Epidermal melanocyte (primary cell): ENCODE data around the gene RAPGEFL1.
"Not testable (repeated sequence)": the region's sequence is repeated elsewhere in the genome, so short reads cannot be mapped to it uniquely, and the experiment has no call there.

Experiments
- DNase-seq: peaks from one replicate; pipeline ENCODE4 v3.0.0; 2011; ENCODE audit warnings: low spot score; ENCODE audit not compliant: insufficient read length

RAPGEFL1 gene, protein sequence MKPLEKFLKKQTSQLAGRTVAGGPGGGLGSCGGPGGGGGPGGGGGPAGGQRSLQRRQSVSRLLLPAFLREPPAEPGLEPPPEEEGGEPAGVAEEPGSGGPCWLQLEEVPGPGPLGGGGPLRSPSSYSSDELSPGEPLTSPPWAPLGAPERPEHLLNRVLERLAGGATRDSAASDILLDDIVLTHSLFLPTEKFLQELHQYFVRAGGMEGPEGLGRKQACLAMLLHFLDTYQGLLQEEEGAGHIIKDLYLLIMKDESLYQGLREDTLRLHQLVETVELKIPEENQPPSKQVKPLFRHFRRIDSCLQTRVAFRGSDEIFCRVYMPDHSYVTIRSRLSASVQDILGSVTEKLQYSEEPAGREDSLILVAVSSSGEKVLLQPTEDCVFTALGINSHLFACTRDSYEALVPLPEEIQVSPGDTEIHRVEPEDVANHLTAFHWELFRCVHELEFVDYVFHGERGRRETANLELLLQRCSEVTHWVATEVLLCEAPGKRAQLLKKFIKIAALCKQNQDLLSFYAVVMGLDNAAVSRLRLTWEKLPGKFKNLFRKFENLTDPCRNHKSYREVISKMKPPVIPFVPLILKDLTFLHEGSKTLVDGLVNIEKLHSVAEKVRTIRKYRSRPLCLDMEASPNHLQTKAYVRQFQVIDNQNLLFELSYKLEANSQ

DNA sequence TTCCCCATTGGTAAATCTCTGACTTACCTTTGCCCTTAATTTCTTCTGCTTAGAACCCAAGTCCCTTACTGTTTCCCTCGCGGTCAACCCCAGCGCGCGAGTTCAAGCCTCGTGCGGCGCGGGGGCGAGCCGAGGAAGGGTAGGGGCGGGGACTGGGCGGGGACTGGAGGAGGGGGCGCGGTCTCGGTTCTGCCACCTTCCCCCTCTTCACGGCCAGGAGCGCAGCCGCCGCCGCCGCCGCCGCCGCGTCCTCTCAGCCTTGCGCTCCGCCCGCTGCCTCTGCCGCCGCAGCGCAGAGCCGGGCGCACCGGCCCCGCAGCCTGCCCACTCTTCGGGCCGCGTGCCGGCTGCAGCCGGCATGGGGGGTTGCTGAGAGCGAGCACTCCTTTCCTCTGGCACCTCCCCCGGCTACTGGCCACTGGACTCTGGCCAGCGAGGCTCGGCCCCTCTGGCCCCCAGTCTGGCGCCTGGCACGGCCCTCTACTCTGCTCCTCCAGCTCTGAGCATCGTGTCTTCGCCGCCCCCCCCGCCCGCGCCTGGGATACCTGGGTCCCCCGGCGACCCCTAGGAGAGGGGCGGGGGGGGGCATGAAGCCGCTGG lies at the start of gene RAPGEFL1:
TSS of gene RAPGEFL1 (plus strand) at position 196 of the 600 bp plus-strand sequence. CDS start at position 588, 392 bp downstream.
- peak; percentile 71 for DNase-seq

DNA sequence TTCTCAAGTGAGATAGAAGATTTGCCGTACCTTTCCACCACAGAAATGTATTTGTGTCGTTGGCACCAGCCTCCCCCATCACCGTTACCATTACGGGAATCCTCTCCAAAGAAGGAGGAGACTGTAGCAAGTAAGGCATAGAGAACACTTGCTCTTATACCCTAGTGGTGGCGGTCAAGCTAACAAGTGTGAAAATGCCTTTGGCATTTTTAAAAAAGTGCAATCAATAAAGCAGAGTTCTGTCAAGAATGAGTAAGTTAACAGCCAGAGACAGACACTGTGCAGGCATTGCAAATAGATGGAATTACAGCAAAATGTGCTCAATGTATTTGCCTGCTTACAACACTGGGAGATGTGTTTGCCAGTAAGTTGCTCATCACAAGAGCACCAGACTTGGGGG lies 47.8 kb upstream of the RAPGEFL1 start:
- DNase-seq = no peak

DNA sequence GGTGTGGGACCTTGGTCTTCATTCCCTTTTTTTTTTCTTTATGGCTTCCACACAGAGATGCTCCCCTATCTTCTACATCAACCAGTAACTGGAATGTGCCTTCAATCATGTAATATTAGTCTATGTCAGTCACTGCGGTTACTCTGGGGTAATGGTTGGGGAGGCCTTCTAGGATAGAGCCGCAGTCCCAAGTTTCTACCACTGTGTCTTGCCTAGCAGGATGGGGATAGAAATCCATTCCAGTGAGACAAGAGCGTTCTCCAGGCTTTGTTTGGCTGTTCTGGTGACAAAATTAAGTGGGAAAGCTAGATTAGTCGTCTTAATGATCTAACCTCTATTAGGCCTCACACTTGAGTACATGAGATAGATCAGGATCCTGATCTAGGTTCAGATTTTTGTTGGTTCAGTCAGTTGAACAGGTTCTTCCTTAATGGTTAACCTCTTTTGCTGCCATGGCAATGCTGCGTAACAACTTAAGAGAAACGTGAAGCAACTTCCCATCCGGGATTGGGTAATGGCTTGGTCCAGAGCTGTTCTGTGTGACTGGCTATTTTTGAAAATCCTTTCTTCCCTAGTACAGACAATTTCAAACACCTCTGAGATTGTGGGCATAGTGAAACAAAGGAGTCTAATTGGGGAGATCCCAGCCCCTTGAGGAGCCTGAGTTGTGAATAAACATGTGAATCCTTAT lies 46.8 kb upstream of the RAPGEFL1 start:
- no peak for DNase-seq

GRCh38 chr17:40134184-40134583 lies 43.1 kb upstream of the RAPGEFL1 start:
- no peak for DNase-seq

- no peak for DNase-seq
These were observed 41.5 kb upstream of the RAPGEFL1 start for GRCh38 chr17:40135817-40136216.

GRCh38 chr17:40139566-40140058 lies 37.7 kb upstream of the RAPGEFL1 start:
- DNase-seq = no peak

GRCh38 chr17:40143166-40143565 lies 34.1 kb upstream of the RAPGEFL1 start:
- DNase-seq = not testable (repeated sequence)

DNA sequence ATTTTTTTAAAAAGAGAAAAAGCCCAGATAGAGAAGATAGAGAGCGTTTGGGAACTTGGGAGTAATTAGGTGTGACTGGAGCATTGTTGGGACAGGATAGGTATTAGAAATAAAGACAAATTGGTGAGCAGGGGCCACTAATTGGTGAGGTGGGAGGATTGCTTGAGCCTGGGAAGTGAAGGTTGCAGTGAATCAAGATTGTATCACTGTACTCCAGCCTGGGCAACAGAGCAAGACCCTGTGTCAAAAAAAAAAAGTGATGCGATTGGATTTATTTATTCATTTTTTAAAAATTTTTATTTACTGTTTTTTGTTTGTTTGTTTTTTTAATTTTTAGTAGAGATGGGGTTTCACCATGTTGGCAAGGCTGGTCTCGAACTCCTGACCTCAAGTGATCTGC lies 31.8 kb upstream of the RAPGEFL1 start:
- no peak for DNase-seq

DNA sequence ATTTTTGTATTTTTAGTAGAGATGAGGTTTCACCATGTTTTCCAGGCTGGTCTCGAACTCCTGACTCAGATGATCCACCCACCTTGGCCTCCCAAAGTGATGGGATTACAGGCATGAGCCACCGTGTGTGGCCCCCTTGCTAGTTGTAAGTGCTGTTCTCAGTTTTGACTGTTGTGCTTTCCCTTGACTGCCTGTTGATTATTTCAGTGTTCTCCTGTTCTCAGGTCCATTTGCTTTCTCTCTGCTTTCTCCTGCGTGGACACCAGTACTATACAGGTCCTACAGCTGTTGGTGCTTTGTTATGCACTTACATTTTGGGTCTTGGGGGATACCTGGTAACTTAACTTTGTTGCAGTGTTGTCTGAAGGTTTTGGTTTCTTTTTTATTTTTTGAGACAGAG lies 28.7 kb upstream of the RAPGEFL1 start:
- DNase-seq = no peak

GRCh38 chr17:40150276-40150675 lies 27.0 kb upstream of the RAPGEFL1 start:
- DNase-seq = no peak

DNA sequence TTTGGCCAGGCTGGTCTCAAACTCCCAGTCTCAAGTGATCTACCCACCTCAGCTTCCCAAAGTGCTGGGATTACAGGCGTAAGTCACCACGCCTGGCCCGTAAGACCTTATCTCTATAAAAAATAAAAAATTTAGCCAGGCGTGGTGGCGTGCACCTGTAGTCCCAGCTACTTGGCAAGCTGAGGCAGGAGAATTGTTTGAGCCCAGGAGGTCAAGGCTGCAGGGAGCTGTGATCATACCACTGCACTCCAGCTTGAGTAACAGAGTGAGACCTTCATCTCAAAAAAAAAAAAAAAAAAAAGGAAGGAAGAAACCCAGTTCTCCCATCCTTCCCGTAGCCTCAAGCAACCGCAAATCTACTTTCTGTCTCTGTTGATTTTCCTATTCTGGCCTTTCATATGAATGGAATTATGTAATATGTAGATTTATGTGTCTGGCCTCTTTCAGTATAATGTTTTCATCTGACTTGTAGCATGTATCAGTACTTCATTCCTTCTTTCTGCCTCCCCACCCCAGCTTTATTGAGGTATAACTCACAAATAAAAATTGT lies 25.8 kb upstream of the RAPGEFL1 start:
- no peak for DNase-seq

DNA sequence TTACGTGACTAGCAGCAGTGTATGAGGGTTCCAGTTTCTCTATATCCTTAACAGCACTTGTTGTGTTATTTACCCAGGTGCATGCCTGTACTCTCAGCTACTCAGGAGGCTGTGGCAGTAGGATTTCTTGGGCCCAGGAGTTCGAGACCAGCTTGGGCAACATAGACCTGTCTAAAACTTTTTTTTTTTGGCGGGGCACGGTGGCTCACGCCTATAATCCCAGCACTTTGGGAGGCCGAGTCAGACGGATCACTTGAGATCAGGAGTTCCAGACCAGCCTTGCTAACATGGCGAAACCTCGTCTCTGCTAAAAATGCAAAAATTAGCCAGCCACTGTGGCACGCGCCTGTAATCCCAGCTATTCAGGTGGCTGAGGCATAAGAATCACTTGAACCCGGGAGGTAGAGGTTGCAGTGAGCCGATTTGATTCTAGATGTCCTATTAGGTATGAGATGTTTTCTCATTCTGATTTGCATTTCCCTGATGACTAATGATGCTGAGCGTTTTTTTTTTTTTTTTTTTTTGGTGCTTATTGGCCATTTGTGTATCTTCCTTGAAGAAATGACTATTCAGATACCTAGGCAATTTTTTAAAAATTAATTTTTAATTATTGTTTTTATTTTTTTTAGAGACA lies 23.6 kb upstream of the RAPGEFL1 start:
- DNase-seq = no peak

DNA sequence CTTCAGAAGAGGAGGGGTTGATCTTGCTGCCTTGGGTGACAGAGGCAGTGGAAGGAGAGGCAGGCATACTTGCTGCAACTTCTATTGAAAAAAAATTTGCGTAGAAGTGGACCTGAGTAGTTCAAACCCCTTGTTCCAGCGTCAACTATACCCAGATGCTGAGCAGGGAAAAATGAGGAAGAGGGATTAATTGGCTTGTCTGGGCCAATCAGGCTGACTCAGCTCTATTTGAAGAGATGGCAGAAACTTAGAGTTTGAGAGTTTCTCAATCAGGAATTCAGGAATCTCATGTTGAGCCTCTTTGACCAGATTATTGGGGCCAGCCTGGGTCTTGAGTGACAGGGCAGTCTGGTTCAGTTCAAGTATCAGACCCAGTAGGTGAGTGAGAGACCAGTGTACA lies 19.3 kb upstream of the RAPGEFL1 start:
- no peak for DNase-seq

GRCh38 chr17:40158438-40159013 lies 18.7 kb upstream of the RAPGEFL1 start:
- DNase-seq = no peak

GRCh38 chr17:40159456-40159855 lies 17.8 kb upstream of the RAPGEFL1 start:
- DNase-seq = no peak

DNA sequence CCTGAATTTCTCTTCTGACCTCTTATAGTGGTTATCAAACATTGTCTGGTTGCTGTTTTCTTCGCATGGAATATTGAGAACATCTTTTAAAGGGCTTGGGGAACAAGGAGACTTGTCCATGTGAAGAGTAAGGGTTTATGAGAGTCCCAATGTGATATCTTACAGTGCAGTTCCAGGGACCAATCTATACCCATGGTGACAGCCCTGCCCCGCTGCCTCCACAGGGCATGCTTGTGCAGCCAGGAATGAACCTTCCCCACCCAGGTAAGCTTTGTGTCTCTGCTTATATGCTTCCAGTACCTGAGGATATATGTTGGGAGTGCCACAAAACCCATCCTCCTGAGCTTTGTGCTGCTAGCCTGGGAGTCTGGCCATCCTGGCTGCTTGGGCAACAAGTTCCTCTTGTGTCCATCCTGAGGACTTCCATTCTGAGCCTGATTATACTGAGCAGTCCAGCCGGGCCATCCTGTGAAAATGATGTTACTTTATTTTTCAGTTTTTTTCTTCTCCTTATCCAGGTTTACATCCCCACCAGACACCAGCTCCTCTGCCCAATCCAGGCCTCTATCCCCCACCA lies 9.5 kb upstream of the RAPGEFL1 start:
- DNase-seq = no peak

DNA sequence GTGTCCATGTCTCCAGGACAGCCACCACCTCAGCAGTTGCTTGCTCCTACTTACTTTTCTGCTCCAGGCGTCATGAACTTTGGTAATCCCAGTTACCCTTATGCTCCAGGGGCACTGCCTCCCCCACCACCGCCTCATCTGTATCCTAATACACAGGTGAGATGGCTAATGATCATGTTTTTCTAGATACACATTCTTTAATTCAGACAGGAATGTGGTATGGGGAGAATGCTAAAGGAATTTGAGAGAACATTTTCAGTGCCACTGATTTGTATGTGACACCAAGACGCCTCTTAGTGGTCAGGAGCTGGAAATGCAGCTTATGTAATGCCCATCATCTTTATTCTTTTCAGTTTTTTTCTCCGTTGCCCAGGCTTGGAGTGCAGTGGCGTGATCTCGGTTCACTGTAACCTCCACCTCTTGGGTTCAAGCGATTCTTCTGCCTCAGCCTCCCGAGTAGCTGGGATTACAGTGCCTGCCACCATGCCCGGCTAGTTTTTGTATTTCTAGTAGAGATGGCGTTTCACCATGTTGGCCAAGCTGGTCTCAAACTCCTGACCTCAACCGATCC lies 8.9 kb upstream of the RAPGEFL1 start:
- DNase-seq = peak; percentile 83

DNA sequence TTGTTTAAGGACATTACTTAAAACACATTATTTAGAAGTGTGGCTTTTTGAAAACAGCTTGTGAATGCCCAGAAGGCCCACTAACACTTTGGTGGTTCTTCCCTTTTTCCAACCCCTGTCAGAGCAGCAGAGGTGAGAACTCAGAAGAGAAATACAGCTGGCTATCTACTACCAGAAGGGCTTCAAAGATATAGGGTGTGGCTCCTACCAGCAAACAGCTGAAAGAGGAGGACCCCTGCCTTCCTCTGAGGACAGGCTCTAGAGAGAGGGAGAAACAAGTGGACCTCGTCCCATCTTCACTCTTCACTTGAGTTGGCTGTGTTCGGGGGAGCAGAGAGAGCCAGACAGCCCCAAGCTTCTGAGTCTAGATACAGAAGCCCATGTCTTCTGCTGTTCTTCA lies 6.9 kb upstream of the RAPGEFL1 start:
- no peak for DNase-seq

GRCh38 chr17:40171750-40172149 lies 5.5 kb upstream of the RAPGEFL1 start:
- no peak for DNase-seq
